Measurements from ENCODE around the gene SLC22A6.

GRCh38 chr11:63007920-63008319 lies 23.2 kb upstream of the SLC22A6 start:
- TF ChIP-seq REST (IDR thresholded peaks at IDR 0.05; ENCODE audit: low read depth) (no peak), YY1 (IDR thresholded peaks at IDR 0.05; ENCODE audit: low read depth) (no peak), CEBPB (IDR thresholded peaks at IDR 0.05) (no peak), RAD21 (IDR thresholded peaks at IDR 0.05; ENCODE audit: low read depth) (no peak), EP300 (IDR thresholded peaks at IDR 0.05; ENCODE audit: borderline replicate concordance) (no peak), USF1 (IDR thresholded peaks at IDR 0.05) (no peak), EGR1 (IDR thresholded peaks at IDR 0.05) (no peak), TAF1 (IDR thresholded peaks at IDR 0.05; ENCODE audit: low read depth) (no peak), CREB1 (IDR thresholded peaks at IDR 0.05; ENCODE audit: low read depth) (no peak), MAX (IDR thresholded peaks at IDR 0.05) (no peak), TEAD4 (IDR thresholded peaks at IDR 0.05) (no peak), NFIC (IDR thresholded peaks at IDR 0.05) (no peak), FOXM1 (IDR thresholded peaks at IDR 0.05; ENCODE audit: borderline replicate concordance, low read depth) (no peak), TCF12 (IDR thresholded peaks at IDR 0.05; ENCODE audit: low read depth) (no peak)
